BE2C (cell line): ENCODE measurements around the gene TIMP2.
A peak's percentile ranks its signal among the peaks of the same experiment; 100 is the strongest.

Experiments
- DNase-seq: peaks from one replicate; pipeline ENCODE4 v3.0.0-alpha.2; 2020
- H3K27me3 ChIP-seq: fragments of 250-450 bp; sonication (Bioruptor Pico); 2 replicates; pipeline ENCODE4 v1.5.1; 2020; ENCODE audit warnings: mild to moderate bottlenecking
- H3K36me3 ChIP-seq: fragments of 250-450 bp; sonication (Bioruptor Pico); 2 replicates; pipeline ENCODE4 v1.5.1; 2020; ENCODE audit warnings: mild to moderate bottlenecking
- H3K4me1 ChIP-seq: fragments of 250-450 bp; sonication (Bioruptor Pico); 2 replicates; pipeline ENCODE4 v1.5.1; 2020
- H3K4me3 ChIP-seq: 2 replicates; pipeline ENCODE4 v1.5.1; 2011; ENCODE audit warnings: low read depth, low read length
- H3K9me3 ChIP-seq: fragments of 250-450 bp; sonication (Bioruptor Pico); 2 replicates; pipeline ENCODE4 v1.5.1; 2020
- CTCF ChIP-seq: IDR thresholded peaks from 2 replicates; pipeline ENCODE4 v1.5.1; 2012; ENCODE audit warnings: mild to moderate bottlenecking, low read depth, low read length

The TIMP2 gene

GRCh38 chr17:78896834-78897663 lies 28.1 kb downstream of the TIMP2 start:
- TF ChIP-seq CTCF: no peak
- no peaks in the 10 kb centered on the region for H3K36me3 ChIP-seq
- no peaks in the 10 kb centered on the region for H3K9me3 ChIP-seq
- DNase-seq: no peak
- peaks cover 29% of the 10 kb centered on the region for H3K4me1 ChIP-seq
- H3K27me3 ChIP-seq: no peaks in the 10 kb centered on the region
- H3K4me3 ChIP-seq: no peak overlapping the region

- peaks cover 34% of the 10 kb centered on the region for H3K4me1 ChIP-seq
Measured at GRCh38 chr17:78896091-78896833, 28.9 kb downstream of the TIMP2 start.

GRCh38 chr17:78895322-78895721 lies 29.9 kb downstream of the TIMP2 start:
- H3K27me3 ChIP-seq: no peaks in the 10 kb centered on the region
- no peak overlapping the region for H3K4me3 ChIP-seq
- DNase-seq: no peak
- H3K4me1 ChIP-seq: peaks cover 34% of the 10 kb centered on the region
- H3K36me3 ChIP-seq: no peaks in the 10 kb centered on the region
- no peaks in the 10 kb centered on the region for H3K9me3 ChIP-seq
- TF ChIP-seq CTCF: no peak

More at GRCh38 chr17:78896091-78896833, 28.9 kb downstream of the TIMP2 start:
- Histone ChIP-seq H3K36me3 (no peaks in the 10 kb centered on the region), H3K4me3 (no peak overlapping the region), H3K27me3 (no peaks in the 10 kb centered on the region), H3K9me3 (no peaks in the 10 kb centered on the region)
- DNase-seq: no peak
- TF ChIP-seq CTCF: no peak

GRCh38 chr17:78893684-78894083 lies 31.5 kb downstream of the TIMP2 start:
- H3K9me3 ChIP-seq: no peaks in the 10 kb centered on the region
- DNase-seq: no peak
- no peak overlapping the region for H3K4me3 ChIP-seq
- H3K36me3 ChIP-seq: no peaks in the 10 kb centered on the region
- peaks cover 21% of the 10 kb centered on the region for H3K4me1 ChIP-seq
- H3K27me3 ChIP-seq: no peaks in the 10 kb centered on the region
- no peak for TF ChIP-seq CTCF

GRCh38 chr17:78892936-78893379 lies 32.2 kb downstream of the TIMP2 start:
- no peak for TF ChIP-seq CTCF
- peaks cover 15% of the 10 kb centered on the region for H3K4me1 ChIP-seq
- no peaks in the 10 kb centered on the region for H3K27me3 ChIP-seq
- no peaks in the 10 kb centered on the region for H3K9me3 ChIP-seq
- H3K4me3 ChIP-seq: no peak overlapping the region
- DNase-seq: no peak
- H3K36me3 ChIP-seq: no peaks in the 10 kb centered on the region

- Histone ChIP-seq H3K9me3 (no peaks in the 10 kb centered on the region), H3K4me1 (peaks cover 15% of the 10 kb centered on the region), H3K36me3 (no peaks in the 10 kb centered on the region), H3K27me3 (no peaks in the 10 kb centered on the region), H3K4me3 (no peak overlapping the region; the same call in 1 of the 2 replicates)
- peak; percentile 60 for DNase-seq
- no peak for TF ChIP-seq CTCF
Measured at GRCh38 chr17:78892520-78892919, 32.7 kb downstream of the TIMP2 start.
